IPS-18c (cell line): ENCODE data around the gene CDKAL1.

Source experiments
- H3K4me3 ChIP-seq: 2 replicates; pipeline ENCODE4 v1.7.0; 2013; ENCODE audit warnings: low read depth, mild to moderate bottlenecking, low read length, moderate library complexity; ENCODE audit not compliant: insufficient read depth
- H3K9me3 ChIP-seq: one replicate; pipeline ENCODE4 v1.6.1; 2013; ENCODE audit warnings: mild to moderate bottlenecking, low read length, moderate library complexity; ENCODE audit not compliant: control insufficient read depth, insufficient read depth

The CDKAL1 gene

DNA sequence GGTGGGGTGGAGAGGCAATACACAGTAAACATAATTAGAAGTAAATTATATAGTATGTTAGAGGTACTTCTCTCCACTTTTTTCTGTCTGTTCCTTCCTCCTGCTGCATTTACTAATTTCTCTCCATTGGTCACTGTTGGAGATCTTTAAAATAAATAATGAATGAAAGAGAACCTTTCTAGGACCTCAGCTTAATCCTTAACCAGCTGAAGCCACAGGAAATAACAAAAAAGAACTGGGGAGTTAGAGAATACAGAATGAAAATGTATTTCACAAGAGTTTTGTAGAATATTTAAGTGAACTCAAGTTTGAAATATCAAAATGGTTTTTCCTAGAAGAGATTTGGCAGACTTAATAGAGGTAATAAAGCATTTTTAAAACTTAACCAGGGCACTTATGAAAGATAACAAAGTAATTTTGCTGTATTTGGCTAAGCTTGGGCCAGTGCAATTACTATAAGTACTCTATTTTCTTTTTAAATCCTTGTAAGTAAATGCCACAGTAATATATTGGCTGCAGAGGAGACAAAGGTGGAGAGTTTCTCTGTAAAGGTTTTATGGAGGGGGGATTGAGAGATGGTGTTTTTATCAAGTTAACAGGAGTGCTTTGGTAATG lies 405.0 kb downstream of the CDKAL1 start:
- Histone ChIP-seq H3K9me3 (no peaks in the 10 kb centered on the region), H3K4me3 (no peak overlapping the region)

DNA sequence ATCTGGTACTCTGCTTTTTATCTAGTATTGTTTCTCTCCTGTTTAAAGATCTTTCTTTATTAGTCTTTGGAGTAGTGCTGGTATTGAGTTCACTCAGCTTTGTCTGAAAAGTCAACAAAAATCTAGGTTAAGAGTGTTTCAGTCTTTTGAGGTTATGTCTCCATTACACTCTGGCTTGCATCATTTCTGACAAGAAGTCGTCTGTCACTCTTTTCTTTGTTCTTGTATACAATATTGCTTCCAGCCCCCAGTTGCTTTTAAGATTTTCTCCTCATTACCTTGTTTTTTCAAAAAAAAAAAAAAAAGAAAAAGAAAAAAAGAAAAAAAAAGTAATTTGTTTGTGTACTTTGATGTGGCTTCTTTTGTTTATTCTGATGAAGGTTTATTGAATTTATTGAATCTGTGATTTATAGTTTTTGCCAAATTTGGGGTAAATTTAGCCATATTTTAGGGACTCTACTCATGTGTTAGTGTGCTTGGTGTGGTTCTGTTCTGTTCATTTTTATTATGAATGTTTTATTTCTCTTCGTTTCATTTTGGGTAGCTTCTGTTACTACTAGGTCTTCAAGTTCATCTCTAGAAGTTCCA lies 408.9 kb downstream of the CDKAL1 start:
- Histone ChIP-seq H3K9me3 (no peaks in the 10 kb centered on the region), H3K4me3 (no peak overlapping the region)

DNA sequence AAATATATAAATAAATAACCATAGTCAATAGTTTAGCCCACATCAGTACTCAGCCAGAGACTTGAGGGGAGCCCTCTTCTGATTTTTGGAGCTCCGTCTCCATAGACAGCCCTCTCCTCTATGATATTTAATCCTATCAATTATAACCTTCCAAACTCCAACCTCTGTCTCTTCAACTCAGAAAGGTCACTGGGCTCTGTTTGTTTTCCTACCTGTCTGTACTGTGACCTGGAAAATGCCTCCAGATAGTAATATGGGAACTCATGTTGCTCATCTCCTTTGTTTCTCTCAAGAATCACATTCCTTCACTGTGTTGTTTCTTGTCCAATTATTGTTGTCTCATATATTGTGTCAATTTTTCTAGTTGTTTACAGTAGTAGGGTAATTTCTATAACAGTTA lies 409.7 kb downstream of the CDKAL1 start:
- no peaks in the 10 kb centered on the region for H3K9me3 ChIP-seq
- no peak overlapping the region for H3K4me3 ChIP-seq

DNA sequence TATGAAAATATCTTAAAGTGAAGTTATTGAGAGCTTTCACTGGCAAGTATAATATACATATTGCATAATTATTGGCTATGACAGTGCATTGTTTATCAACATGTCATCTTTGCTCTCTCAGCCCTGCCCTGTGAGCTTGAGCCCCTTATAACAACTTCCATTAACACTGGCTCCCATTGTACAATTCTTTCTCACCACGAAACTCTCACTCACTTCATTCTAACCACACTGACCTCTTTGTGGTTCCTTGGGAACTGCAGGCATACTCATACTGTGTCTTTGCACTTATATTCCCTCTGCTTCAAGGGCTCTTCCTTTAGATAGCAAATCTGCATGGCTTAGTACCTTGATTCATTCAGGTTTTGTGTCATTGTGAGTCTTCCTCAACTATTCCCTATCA lies 411.8 kb downstream of the CDKAL1 start:
- Histone ChIP-seq H3K9me3 (no peaks in the 10 kb centered on the region), H3K4me3 (no peak overlapping the region)

DNA sequence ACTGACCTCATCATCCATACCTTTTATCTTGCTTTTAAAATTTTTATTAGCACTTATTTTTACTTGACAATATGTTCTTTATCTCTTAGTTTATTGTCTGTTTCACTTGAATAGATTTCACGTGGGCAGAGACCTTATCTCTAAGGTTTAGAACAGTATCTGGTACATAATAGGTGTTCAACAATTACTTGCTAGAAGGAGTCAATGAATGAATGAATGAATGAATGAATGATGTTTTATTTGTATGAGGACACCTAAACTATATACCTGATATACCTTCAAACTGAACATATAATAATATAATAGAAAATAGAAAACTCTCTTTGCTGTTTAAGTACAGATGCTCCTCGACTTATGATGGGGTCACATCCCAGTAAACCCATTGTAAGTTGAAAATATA lies 412.6 kb downstream of the CDKAL1 start:
- Histone ChIP-seq H3K4me3 (no peak overlapping the region), H3K9me3 (no peaks in the 10 kb centered on the region)

DNA sequence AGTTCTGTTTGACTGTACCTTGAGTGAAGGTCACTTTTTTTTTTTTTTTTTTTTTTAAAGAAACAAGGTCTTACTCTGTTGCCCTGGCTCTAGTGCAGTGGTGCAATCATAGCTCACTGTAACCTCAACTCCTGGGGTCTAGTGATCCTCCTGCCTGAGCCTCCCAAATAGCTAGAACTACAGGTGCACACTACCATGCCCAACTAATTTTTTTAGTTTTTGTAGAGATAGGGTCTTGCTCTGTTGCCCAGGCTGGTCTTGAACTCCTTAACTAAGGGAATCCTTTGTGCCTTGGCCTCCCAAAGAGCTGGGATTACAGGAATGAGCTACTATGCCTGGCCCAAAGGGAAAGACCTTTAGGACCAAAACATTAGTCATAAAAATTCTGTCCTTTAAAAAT lies 413.7 kb downstream of the CDKAL1 start:
- Histone ChIP-seq H3K9me3 (no peaks in the 10 kb centered on the region), H3K4me3 (no peak overlapping the region)

DNA sequence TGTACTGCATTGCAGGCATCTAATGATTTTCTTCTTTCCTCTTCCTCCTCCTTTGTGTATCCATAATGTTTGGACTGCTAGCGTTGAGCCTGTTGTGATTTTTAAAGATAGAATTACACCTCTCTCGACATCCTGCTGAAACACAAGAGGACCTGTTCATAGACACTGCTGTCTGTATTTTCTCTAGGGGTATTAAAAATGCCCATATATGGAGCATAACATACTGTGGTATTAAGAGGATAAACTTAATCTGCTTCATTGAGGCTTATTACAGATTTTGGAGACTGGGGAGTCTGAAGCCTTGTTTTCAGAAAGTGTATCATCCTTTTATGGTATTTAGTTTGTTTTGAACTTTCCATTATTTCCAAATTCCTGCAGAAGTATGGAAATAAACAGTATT lies 414.3 kb downstream of the CDKAL1 start:
- no peak overlapping the region for H3K4me3 ChIP-seq
- no peaks in the 10 kb centered on the region for H3K9me3 ChIP-seq

DNA sequence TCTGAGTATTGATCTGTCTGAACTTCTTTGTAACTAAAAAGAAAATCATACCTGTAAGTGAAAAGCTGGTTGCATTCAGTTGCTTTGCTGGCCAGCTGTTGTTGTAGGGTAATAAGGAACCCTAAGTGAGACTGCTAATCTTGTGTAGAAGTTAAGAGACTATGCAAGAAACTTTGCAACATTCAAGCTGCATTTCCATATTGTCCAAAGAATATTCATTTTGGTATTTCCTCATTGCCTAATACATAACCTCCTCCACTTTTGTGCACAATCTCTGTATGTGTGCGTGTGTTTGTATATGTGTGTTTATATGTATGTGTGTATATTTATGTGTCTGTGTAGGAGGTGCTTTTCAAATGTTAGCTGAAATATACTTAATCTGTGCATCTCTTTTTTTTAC lies 414.9 kb downstream of the CDKAL1 start:
- H3K9me3 ChIP-seq = no peaks in the 10 kb centered on the region
- no peak overlapping the region for H3K4me3 ChIP-seq

DNA sequence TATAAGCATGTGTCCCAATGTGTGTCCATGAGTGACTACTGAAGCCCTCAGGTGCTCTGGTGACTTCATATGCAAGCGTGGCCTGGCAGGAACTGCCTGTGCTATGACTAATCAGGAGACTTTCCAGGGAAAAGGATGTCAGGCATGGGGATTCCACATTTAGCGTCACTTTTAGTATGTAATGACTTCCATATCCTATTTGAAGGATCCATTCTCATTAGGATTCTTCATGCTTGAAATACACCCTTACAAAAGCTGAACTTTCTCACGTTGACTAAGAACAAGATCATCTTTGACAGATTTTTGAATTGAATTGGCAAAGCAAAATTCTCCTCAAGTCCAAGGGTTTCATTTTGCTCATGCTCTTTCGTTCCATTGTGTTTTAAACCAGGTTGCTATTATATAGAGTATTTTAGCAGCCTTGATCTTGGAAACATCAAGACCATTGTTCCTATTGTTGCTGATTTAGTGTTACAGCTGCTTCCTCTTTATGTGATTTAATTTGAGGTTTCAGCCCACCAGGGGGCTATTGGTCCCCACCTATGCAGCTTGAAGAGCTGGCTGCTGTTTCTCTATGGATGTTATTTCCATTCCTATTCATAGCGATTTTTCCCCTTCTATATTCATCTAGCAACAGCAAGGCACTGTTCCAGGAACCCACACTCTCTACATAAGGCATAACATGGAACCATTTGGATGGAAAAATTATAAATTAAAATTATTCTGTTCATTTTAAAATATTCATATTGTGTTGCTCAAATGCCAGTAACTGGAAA lies 418.6 kb downstream of the CDKAL1 start:
- H3K4me3 ChIP-seq = no peak overlapping the region
- no peaks in the 10 kb centered on the region for H3K9me3 ChIP-seq

DNA sequence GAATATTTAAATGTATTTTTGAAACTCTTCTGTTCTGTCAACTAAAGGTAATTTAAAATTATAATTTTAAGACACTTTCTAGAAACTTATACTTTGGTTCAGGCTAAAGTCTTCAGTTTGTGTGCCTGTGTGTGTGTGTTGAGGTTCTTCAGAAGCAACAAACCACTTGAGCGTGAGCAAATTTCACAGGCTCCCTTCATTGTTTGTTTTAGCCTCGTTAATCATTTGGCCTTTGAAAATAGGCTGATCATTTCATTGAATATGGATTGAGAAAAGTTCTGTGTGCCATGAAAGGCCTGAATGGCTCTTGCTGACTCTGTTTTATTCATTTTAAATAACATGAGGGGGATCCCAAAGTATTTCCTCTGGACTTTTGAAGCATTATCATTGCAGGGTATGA lies 420.1 kb downstream of the CDKAL1 start:
- H3K4me3 ChIP-seq = no peak overlapping the region
- no peaks in the 10 kb centered on the region for H3K9me3 ChIP-seq

DNA sequence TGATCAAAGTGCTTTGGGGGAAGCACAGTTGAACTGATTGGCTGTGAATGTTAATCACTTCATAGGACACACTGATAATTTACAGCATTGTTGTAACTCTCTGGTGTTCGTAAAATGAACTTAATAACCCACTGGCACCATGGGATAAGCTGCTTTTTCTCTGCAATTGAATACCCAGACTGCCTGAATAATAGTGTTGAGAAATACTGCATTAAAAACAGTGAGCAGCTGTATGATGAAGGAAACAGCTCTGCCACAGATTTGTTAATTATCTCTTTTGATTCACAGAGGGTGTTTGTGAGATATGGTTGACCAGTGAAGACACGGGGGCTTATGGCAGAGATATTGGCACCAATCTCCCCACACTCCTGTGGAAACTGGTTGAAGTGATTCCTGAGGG lies 420.9 kb downstream of the CDKAL1 start:
- no peak overlapping the region for H3K4me3 ChIP-seq
- no peaks in the 10 kb centered on the region for H3K9me3 ChIP-seq

DNA sequence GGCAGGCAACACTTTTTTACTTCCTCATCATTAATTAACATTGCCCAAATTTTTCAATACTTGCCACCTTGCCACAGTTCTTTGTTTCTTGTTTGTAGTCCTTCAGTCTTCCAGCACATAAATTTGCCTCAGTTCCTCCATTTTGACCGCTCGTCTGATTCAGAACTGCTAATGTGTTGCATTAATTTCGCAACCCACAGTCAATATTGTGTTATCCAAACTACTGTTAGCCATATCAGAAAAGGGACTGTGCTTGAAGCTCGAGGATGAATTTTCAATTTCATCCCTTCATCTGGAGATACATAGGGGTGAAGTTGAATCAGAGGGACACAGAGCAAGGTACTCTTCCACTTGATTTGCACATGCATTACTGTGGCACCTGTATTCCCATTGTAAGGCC lies 421.5 kb downstream of the CDKAL1 start:
- Histone ChIP-seq H3K9me3 (no peaks in the 10 kb centered on the region), H3K4me3 (no peak overlapping the region)

DNA sequence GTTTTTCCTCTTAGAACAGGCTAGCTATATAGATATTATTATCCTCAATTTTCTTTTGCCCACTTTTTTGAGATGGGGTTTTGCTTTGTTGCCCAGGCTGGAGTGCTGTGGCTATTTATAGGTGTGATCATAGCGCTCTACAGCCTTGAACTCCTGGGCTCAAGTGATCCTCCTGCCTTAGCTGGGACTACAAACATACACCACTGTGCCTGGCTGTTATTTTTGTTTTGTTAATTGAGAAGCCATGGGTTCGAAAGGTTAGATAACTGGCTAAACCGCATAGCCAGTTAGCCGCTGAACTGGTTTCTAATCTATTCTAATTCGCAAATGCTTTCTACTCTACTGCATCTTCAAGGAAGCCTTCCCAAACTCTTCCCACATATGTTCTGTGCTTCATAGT lies 425.8 kb downstream of the CDKAL1 start:
- H3K9me3 ChIP-seq = no peaks in the 10 kb centered on the region
- H3K4me3 ChIP-seq = no peak overlapping the region

DNA sequence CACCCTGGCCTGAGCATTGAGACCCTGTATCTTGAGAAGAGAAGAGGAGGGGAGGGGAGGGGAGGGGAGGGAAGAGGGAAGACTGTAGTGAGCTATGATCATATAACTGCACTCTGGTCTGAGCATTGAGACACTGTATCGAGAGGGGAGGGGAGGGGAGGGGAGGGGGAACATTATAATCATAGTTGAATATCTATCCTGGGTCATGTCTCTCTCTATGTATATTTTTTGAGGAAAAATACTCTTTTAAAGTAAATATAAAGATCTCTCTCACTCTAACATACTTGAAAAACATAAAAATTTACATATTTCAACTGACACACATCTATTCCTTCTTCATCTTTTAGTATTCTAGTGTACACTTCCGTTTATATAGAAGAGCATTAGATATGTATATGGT lies 431.0 kb downstream of the CDKAL1 start:
- peaks cover 2% of the 10 kb centered on the region for H3K9me3 ChIP-seq
- no peak overlapping the region for H3K4me3 ChIP-seq

DNA sequence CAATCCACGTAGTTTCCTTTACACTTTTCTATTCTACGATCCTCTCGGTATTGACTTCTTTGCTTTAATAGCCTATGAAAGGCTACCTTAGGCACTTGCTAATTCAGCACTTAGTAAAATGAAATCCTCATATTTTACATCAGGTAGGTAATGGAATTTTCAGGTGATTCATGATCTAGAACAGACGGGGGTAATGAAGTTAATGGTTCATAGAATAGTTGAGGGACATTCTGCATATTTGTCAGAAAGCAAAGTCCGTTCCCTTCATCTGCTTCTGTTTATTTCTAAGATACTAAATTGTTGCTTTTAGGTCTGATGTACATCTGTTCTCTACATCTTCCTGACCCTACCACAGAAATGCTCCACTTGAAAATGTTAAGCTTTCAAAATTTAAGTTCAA lies 431.7 kb downstream of the CDKAL1 start:
- no peak overlapping the region for H3K4me3 ChIP-seq
- H3K9me3 ChIP-seq = peaks cover 2% of the 10 kb centered on the region

DNA sequence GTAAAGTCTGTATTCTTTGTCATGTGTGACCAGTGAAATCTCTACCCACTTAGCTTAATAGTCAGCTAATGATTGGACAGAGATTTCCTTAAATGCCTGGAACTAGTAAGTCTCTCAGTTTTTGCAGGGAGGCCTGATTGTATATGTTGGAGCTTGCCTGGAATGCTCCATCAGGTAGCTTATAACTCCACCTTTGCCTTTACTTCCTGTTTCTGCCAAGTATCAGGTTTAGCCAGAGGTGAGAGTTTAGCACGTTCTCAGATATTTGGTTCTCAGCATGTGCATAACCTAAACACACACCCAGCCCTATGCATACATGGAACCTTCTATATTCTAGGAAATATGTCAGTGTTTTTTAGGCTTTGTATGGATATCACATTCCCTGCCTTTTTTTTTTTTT lies 435.3 kb downstream of the CDKAL1 start:
- Histone ChIP-seq H3K9me3 (peaks cover 2% of the 10 kb centered on the region), H3K4me3 (no peak overlapping the region)

DNA sequence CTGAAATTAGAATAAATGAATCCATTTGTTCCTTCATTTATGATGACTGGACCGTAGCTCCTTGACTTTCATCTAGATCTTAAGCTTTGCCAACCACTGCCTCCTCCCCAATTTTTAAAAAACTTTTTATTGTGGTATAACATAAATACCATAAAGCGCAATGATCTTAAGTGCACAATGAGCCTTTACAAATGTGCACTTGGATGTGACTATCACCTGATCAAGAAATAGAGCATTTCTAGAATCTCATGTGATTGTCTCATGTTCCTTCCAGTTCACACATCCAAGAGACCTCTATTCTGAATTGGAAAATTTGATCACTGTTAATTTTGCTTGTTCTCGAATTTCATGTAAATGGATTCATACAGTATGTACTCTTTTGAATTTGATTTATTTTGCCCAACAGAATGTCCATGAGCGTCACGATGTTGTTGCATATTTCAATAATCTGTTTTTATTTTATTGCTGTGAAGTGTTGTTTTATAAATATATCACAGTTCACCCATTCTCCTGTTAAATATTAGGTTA lies 442.2 kb downstream of the CDKAL1 start:
- Histone ChIP-seq H3K4me3 (no peak overlapping the region), H3K9me3 (no peaks in the 10 kb centered on the region)

DNA sequence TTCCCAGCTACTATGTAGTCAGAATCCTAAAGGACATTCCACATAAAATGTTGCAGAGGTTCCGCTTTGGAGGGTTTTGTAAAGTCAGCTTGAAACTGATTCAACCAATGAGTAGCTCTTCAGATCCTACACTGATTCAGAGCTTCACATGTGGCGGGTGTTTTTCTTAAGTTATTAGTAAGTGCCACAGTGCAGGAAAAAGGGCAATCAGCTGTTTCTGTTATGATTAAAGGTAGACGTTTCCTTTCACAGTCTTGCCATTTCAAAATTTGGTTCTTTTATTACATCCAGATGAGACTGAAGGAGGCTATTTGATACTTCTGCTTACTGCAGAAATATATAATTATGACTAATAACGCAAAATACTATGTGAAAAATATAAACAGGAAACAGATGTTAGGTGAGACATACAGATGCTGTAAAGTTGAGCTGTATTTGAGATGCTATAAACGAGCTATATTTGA lies 443.9 kb downstream of the CDKAL1 start:
- Histone ChIP-seq H3K9me3 (no peaks in the 10 kb centered on the region), H3K4me3 (no peak overlapping the region)
